H54 (cell line): ENCODE data around the gene SMTNL2.
"Not testable (repeated sequence)": the region's sequence is repeated elsewhere in the genome, so short reads cannot be mapped to it uniquely, and the experiment has no call there.

ENCODE experiments used
- DNase-seq: peaks from one replicate; pipeline ENCODE4 v3.0.0; 2011; ENCODE audit warnings: low spot score, mixed read lengths; ENCODE audit not compliant: insufficient read length
- FAIRE-seq: peaks from 3 replicates; lab custom pipeline; 2011; peaks lifted over from hg19 to GRCh38; lab: Jason Lieb, UNC
- POLR2A ChIP-seq: IDR thresholded peaks from 2 replicates; pipeline ENCODE4 v1.6.1; 2011; ENCODE audit warnings: low read depth, mild to moderate bottlenecking, low read length

SMTNL2 gene

DNA sequence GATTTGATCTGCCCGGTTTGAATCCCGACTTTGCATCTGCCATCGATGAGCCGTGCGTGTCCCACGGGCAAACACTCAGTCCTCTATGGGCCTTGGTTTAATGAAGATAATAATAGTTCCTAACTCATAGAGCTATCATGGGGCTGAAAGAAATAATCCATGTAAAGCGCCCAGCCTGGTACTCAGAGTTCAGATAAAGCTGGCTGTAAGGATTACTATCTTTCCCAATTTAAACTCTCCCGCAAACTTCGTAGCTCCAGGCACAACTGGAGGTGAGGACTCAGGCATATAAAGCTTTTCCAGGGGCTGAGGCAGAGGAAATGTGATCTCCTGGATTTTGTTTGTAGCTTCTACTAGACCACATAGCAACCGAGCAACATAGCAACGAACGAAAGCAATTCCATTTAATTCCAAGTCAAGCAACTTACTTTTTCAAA, 40.9 kb downstream of the SMTNL2 start:
- TF ChIP-seq POLR2A = no peak
- FAIRE-seq (no peak), DNase-seq (no peak)

DNA sequence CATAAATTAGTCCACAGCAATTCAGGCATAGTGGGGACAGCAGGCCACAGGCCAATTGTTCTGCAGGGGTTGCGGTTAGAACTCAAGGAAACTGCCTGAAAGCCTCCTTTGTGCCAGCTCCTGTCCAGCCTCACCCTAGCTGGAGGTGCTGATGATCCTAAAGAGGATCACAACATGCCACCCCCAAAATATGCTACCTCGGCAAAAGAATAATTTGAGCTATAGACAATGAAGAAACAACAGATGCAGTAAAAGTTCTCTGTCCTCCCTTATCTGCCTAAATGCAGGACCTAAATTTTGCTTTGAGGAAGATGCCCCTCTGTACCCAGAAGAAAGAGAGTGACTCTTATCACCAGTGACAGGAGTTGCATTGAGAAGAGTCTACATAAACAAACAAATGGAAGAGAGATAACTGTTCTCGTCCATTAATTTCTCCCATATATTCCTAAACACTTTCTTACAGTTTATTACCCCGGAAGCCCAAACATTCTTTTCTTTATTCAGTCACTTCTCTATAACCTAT, 42.5 kb downstream of the SMTNL2 start:
- no peak for TF ChIP-seq POLR2A
- no peak for FAIRE-seq
- no peak for DNase-seq

GRCh38 chr17:4631431-4631830, 47.1 kb downstream of the SMTNL2 start:
- DNase-seq (no peak), FAIRE-seq (no peak)
- TF ChIP-seq POLR2A = no peak

GRCh38 chr17:4631836-4632580, 47.7 kb downstream of the SMTNL2 start:
- DNase-seq (peak; percentile 35), FAIRE-seq (no peak)
- no peak for TF ChIP-seq POLR2A

DNA sequence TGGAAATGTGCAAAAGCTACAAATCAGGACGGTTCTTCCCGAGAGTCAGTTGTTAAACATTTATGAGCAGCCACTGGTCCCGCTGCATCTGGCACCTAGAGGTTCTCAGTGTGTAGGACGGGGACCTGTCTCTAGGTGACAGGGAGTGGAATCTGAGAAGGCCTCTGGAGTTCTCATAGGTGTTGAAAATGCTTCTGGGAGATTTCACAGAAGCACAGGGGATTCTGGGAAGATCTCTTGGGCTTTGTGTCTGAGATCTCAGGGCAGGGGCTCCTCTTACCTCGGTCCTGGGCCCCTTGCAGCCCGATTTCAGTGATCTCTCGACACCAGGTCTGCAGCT, 48.2 kb downstream of the SMTNL2 start:
- DNase-seq (no peak), FAIRE-seq (no peak)
- no peak for TF ChIP-seq POLR2A

DNA sequence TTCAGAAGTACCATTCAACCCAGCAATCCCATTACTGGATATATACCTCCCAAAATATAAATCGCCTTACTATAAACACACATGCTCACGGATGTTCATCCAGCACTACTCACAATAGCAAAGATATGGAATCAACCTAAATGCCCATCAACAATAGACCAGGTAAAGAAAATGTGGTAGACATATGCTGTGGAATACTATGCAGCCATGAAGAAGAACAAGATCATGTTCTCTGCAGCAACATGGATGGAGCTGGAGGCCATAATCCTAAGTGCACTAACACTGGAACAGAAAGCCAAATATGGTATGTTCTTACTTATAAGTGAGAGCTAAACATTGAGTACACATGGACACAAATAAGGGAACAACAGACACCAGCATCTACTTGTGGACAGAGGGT, 49.3 kb downstream of the SMTNL2 start:
- TF ChIP-seq POLR2A = no peak
- no peak for FAIRE-seq
- no peak for DNase-seq

DNA sequence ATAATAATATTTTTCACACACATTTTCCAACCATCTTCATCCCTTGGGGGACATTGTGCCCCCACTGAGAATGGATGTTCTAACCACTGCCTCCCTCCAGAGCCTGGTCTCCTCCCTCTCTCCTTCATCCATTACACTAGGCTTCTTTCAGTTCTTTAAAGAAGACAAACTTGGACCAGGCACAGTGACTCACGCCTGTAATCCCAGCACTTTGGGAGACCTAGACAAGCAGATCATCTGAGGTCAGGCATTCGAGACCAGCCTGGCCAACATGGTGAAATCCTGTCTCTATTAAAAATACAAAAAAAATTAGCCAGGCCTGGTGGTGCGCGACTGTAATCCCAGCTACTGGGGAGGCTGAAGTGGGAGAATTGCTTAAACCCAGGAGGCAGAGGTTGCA, 50.6 kb downstream of the SMTNL2 start:
- FAIRE-seq (no peak), DNase-seq (no peak)
- no peak for TF ChIP-seq POLR2A

- no peak for DNase-seq
- FAIRE-seq = no peak
- TF ChIP-seq POLR2A = no peak
These were observed 51.6 kb downstream of the SMTNL2 start for GRCh38 chr17:4635823-4636375.

DNA sequence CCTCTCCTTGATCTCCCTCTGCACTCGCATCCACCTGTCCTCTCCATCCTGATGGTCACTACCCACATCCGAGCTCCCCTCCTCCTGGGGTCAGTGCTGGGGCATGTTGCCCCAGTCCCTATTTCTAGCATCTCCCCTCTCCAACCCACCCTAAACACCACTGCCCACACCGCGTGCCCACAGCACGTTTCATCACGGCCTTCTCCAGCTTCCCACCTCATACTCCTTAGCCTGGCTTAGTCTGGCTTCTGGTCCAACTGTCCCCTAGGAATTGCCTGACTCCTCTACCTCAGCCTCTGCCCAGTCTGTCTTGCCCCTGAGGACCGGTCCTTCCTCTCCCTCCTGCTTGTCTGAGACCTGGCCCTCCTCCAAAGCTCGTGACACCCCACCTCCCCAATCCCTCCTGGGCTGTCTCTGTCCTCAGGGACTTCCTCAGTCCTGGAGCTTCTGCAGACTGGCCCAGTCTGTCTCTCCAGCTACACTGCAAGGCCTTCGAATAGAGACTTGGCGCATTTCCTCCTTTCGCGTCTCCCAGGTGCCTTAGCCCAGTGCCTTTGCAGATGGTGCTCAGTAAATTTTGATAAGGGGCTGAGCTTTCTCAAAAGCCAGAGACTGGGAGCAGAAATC, 52.3 kb downstream of the SMTNL2 start:
- no peak for TF ChIP-seq POLR2A
- DNase-seq (no peak), FAIRE-seq (no peak)

DNA sequence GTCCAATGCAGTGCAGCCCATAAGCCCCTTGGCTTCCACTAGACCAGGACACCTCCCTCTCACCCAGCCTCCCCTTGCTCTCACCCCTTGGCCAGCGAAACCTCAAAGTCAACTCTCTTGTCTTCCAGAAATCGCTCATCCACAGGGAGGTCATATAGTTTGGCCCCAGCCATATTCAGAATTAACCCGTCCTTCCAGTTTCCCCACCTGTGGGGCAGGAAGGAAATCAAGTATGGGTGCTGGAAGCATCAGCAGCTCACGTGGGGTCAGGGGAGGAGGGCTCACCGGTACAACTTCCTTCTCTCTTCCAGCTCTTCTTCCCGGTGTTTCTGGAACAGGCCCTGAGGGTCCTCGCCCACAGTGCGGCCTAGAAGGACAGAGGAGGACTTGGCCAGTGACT, 54.4 kb downstream of the SMTNL2 start:
- not testable (repeated sequence) for DNase-seq, FAIRE-seq

- not testable (repeated sequence) for DNase-seq, FAIRE-seq
These were observed 55.2 kb downstream of the SMTNL2 start for GRCh38 chr17:4639301-4640059.

GRCh38 chr17:4640569-4641188, 56.4 kb downstream of the SMTNL2 start:
- not testable (repeated sequence) for DNase-seq, FAIRE-seq

DNA sequence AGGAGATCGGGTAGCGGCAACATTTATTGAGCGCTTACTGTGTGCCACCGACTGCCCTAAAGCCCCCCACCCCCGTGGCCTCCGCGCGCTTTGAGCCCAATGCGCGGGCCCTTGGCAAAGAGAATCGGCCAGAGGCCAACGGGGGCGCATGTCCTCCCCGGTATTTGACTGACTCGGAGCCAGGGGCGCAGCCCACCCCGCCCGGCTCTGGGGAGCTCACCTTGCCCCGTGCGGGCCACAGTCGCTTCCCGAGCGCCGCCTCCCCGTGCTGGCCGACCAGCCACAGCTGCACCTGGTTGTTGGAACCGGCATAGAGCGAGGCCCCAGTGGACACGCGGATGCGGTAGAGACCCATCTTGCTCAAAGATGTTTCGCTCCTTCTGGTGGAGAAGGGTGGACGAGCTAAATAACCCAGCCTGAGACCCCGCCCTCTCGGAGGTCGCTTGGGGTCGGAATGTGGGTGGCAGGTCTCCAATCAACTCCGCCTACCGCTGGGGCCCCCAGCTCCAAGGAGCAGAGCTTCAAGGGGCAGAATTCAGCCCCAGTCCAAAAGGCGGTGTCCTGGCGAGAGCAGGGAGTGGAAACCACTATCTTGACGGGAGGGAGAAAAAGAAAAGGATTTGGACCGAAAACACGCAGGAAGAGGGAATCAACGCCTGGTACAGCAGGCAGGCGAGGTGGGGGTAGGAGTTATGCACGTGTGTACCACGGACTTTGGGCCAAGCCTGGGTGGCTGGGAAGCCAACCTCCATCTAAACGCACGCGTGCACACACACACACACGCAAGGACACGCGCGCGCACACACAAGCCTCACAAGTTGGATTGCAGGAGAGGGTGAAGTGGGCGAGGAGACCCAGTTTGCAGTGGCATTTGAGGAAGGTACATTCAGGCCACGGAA, 57.2 kb downstream of the SMTNL2 start, which contains the start of gene ALOX15:
TSS of gene ALOX15 (minus strand) at position 382 of the 899 bp plus-strand sequence. CDS start at position 355, 27 bp downstream.
- FAIRE-seq (no peak), DNase-seq (no peak)
- TF ChIP-seq POLR2A = no peak
